Endometrium (tissue), 2 donors: ENCODE data around the gene C4orf50.

Experiments
- FAIRE-seq: peaks from 2 replicates; lab custom pipeline; 2012; peaks lifted over from hg19 to GRCh38; lab: Jason Lieb, UNC
- donor health status: control.
- donor health status: control.

C4orf50 gene

DNA sequence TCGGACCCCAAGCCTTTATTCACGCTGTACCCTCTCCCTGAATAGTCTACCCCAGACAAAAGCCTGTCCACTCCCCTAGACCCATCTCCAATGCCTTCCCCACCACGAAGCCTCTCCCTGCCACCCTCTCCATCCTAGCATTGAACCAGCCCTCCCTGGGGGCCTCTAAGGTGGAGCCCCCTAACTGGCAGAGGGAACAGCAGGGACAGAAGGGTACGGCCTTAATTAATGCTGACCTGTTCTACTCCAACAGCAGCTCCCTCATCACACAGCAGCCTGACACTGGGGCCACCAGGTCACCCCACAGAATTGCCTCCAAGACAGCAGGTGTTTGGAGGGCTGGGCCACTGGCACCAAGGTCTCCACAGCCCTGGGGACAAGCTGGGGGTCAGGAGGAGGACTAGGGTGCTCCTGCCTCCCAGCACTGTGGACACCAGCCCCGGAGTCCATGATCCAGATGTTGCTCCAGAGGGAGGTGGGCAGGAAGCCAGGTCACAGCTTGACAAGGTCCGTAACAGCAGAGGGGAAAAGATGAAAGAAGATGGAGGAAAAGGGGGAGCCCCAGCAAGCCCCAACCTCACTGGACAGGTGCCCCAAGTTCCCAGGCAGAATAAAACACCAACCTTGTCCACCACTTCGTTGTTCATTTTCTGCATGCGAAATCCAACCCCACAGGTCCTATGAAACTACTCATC is 129.1 kb downstream of the C4orf50 start:
- FAIRE-seq: no peak

DNA sequence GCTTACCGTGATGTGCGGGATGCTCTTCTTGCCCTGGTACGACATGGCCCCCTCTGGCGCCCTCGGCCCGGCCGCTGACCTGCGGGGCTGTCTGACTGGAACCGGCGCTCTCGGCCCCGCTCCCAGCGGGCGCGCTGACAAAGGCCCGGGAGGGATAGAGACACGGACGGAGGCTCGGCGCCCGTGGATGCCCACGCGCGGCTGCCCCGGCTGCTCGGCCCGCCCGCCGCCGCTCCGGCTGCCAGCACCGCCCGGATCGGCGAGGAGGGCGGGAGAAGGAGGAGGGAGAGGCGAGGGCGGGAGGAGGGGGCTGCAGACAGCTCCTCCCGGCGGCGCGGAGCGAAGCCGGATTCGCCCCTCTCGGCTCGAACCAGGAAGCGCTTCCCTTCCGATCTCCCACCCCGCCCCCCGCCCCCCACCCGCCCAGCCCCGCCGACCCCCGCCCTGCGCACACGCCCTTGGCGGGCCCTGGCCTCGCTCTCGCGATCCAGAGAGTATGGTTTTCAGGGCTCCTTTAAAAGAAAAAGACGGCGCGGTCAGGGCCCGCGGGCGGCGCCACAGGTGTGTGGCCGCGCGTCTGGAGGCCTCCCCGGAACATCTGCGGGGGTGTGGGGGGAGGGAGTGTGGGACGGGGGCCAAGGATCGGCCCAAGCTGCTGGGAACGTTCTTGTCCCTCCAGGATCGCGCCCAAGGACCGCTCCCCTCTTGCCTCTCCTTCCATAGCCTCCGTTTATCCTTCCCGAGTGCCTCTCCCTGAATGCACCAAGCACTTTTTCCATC is 129.8 kb downstream of the C4orf50 start:
- no peak for FAIRE-seq

DNA sequence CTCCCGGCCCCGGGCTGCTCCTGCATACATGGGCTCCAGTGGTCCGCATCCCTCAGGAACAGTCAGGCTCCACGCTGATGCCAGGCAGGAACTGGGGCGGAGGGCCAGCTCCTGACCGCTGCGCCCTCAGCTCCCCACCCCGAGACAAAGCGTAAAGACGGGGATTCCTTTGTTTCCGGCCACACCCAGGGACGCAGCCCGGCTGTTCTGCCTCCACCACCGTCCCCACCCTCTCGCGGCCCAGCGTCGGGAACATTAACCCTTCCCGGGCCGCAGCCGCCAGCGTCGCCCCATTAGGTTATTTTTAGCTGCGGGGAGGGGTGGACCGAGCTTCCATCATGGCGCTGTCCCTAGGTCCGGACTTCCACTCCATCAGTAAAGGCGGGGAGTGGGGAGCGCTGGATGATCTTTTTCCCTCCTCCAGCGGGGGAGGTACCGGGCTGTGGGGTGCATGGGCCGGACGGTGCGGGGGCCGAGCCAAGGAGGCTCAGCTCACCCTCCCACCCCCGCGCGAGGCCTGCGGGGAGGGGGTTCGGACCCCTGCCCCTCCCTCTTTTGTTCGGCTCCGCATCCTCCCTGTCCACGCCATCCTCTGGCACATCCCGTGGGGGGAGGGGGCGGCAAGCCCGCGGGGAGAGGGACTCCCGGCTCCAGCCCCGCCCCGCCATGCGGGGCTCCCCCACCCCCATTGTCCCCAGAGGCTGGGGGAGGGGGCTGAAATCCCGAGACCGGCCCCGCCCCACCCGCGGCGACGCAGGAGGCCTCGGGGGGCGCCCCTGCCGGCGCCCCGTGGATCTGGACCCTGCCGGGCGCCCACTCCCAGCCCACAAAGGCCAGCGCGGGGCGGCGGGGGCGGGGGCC is 130.6 kb downstream of the C4orf50 start:
- FAIRE-seq: no peak

DNA sequence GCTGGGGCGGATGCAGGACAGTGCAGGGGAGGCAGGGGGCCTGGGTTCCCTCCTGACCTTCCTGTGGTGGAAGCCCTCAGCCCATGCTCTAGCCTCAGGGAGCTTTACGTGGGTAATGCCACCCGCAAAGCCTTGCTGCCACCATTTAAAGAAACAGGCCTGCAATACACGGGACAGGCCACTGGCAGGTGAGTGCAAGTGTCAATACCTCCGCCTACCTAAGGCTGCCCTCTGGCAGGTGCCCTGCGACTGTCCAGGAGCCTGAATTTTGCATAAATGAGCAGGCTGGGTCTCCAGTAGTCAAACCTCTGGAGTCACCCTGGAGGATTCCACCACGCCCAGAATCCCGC is 131.2 kb downstream of the C4orf50 start:
- FAIRE-seq: no peak

DNA sequence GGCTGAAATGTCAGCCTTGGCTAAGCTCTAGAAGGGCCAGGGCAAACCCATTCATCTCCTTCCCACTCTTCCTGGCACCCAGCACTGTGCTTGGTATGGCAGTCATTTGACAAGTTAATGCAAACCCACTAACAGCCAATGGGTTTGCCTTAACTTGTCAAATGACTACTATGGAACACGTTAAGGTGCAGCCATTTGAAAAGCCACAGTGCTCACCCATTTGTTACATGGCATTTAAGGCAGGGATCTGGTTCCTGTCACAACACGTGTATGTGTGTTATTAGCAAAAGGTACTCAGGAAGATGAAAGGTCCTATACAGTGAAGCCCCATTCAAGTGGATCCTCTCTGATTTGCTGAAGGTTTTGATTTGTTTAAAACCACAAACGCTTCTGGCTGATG is 132.5 kb downstream of the C4orf50 start:
- no peak for FAIRE-seq

DNA sequence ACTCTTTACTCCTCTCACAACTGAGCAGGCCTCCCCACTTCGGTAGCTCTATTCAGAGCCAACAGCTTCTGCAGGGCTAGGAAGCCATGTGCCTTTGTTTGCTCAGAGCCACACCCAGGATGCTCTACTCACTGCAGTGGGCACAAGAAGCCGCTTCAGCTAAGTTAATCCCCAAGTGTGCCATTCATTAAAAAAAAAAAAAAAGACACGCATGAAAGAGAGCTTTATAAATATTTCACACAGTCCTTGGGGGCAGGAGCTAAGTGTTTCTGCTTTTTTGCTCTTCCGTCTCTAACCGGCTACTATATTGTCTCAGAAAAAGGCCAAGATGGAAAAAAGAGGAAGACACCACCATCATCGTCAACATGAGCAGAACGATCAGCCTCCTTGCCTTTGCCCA is 133.4 kb downstream of the C4orf50 start:
- no peak for FAIRE-seq

- FAIRE-seq: no peak
Observed at GRCh38 chr4:5883916-5884315, 134.3 kb downstream of the C4orf50 start.

DNA sequence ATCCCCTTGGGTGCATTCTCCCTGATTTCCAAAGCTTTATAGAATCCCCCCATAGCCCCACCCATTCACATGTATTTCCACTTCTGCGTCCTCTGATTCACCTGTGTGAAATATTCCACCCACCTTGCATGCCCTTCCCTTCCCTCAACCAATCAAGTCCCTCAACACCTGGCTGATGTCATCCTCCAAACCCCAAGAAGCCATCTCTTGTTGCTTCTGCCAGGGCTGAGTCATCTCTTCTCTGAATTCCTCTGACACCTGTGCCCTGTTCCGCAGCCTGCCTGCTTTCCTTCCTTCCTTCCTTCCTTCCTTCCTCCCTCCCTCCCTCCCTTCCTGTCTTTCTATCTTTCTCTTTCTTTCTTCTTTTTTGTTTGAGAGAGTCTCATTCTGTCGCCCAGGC is 135.3 kb downstream of the C4orf50 start:
- no peak for FAIRE-seq

- FAIRE-seq: no peak
Observed at GRCh38 chr4:5881340-5881739, 136.9 kb downstream of the C4orf50 start.

- no peak for FAIRE-seq
Observed at GRCh38 chr4:5878359-5878758, 139.9 kb downstream of the C4orf50 start.

- no peak for FAIRE-seq
Observed at GRCh38 chr4:5877392-5877791, 140.8 kb downstream of the C4orf50 start.

DNA sequence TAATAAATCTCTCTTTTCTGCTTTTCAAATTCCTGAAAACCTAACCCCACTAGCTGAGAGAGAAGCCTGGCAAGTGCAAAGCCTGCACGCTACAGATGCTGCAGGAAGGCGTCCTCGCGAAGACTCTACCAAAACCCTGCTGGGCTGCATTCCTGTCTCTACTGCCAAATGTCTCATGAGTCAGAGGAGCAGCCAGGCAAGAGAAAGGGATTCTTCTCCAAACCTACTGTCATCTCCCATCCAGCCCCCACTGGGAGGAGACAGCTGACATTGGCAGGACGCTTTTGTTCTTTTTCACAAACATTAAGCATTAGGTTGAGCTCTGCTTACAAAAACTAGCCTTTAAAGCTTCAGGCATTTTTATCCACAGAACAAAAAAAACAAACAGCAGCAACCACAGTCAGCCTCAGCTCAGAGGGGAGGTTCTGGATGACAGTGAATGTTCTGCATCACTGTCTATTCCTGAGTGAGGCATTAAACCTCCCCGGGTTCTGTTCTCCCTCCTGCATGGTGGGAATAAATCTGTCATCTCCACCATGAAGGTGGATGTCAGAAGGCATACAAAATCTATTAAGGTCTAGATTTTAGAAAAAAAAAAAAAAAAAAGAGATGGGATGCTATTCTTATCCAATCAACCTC is 143.3 kb downstream of the C4orf50 start:
- no peak for FAIRE-seq

DNA sequence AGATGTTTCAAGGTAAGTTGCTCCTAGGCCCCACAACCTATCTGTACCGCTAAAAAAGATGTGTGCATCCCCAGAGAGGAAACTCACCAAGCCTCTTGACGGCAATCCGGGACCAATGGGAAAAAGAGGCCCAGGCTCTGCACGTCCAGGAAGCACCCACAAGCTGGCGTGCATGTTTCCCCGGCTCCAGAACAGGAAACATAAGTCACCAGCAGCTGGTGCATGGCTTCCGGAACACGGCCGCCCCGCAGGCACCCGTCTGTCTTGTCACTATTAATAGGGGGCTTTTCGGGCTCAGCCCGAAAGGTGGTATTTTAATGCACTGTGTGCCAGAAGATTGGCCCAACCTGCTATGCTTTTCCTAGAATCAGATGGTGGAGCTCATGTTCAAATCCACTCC is 147.5 kb downstream of the C4orf50 start:
- no peak for FAIRE-seq

DNA sequence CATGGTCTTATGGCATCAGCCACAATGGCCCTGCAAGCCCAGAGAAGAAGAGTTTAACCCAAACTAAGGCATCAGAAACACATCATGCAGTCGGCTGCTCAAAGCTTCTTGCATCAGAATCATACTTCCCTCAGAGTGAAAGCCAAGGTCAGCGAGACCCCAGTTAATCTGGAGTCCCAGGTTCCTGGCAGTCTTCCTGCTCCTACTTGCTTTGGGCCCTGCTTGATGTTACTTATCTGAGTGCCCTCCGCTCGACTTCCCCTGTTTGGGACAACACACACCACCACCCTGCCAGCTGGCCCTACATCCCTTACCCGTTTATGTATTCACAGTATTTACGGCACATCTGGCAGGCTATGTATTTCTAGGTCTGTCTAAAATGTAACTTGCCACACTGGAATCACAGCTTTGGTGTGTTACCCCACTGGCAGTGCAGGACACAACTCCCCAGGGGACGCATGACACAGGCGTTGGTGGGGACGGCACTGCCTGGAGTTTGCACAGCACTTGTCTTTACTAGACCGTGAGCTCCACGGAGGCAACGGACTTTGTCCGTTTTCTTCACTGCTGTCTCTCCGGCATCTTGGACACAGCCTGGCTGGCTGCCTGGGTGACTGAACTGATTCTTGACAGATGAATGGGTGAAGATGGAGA is 148.1 kb downstream of the C4orf50 start:
- FAIRE-seq: no peak

DNA sequence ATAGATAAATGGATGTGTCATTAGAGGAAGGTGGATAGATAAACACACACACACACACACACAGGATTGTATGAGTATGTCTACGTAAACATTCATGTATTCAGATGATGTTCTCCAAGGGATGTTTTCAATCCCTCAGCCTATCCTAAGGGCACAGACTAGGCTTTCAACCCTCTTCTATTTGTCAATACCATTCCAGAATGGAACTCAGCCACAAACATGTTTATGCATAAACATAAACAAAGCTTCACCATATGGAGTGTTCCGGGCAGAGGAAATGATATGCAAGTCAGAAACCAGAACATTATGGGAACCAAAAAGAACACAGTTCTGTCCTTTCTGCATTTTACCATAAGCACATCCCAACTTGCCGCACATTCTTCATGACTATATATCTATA is 150.4 kb downstream of the C4orf50 start:
- no peak for FAIRE-seq

- FAIRE-seq: no peak
Observed at GRCh38 chr4:5866841-5867813, 151.1 kb downstream of the C4orf50 start.

GRCh38 chr4:5865896-5866599 is 152.2 kb downstream of the C4orf50 start:
- FAIRE-seq: no peak

- no peak for FAIRE-seq
Observed at GRCh38 chr4:5863461-5864113, 154.6 kb downstream of the C4orf50 start.

GRCh38 chr4:5858020-5858769 is 160.0 kb downstream of the C4orf50 start:
- no peak for FAIRE-seq
